CD14-positive monocyte (primary cell): Measurements from ENCODE around the gene QSER1. TPM values are rescaled to one million over a fixed set of nuclear protein-coding genes. Genes with fewer than 3 reads are reported as not detected.

Source experiments
- DNase-seq, 3 donors: peaks; one replicate each; pipeline ENCODE4 v3.0.0-alpha.2; 2011 to 2022
- H2AFZ ChIP-seq: 2 replicates; pipeline ENCODE4 v1.6.0; 2012; ENCODE audit warnings: mild to moderate bottlenecking, low read depth, low read length, inconsistent platforms; ENCODE audit not compliant: insufficient read depth, poor library complexity, severe bottlenecking
- H3K27ac ChIP-seq, 2 donors: 1 replicate in 1 of 2; 2 replicates in 1 of 2; pipeline ENCODE4 v1.5.1; 2012 to 2013; ENCODE audit warnings: low read length in 2 of 2, control low read depth in 1 of 2, inconsistent platforms in 1 of 2, low read depth in 1 of 2, mild to moderate bottlenecking in 1 of 2
- H3K27me3 ChIP-seq, 2 donors: one replicate each; pipeline versions ENCODE4 v1.6.0 to v1.6.1; 2011 to 2013; ENCODE audit warnings: low read length in 2 of 2; ENCODE audit not compliant: control insufficient read depth in 2 of 2, insufficient read depth in 2 of 2
- H3K36me3 ChIP-seq, 2 donors: replicated peaks in 1 of 2; 1 replicate in 1 of 2; 2 replicates in 1 of 2; pipeline versions ENCODE4 v1.5.1 to v1.6.1; 2012 to 2013; ENCODE audit warnings: low read length in 2 of 2, control low read depth in 1 of 2, inconsistent platforms in 1 of 2, mild to moderate bottlenecking in 1 of 2; ENCODE audit not compliant: insufficient read depth in 2 of 2, control insufficient read depth in 1 of 2
- H3K4me1 ChIP-seq, 2 donors: 1 replicate in 1 of 2; 2 replicates in 1 of 2; pipeline versions ENCODE4 v1.5.1 to v1.6.1; 2012 to 2013; ENCODE audit warnings: low read length in 2 of 2, control low read depth in 1 of 2, inconsistent platforms in 1 of 2, mild to moderate bottlenecking in 1 of 2, moderate library complexity in 1 of 2; ENCODE audit not compliant: insufficient read depth in 2 of 2, control insufficient read depth in 1 of 2
- H3K4me2 ChIP-seq: replicated peaks from 2 replicates; pipeline ENCODE3; 2012; ENCODE audit warnings: low read length, moderate library complexity, mild to moderate bottlenecking; ENCODE audit not compliant: poor library complexity, severe bottlenecking; ENCODE audit errors: extremely low read depth
- H3K4me3 ChIP-seq, 3 experiments: fragments of 200-600 bp in 1 of 3; sonication (generic) in 1 of 3; replicated peaks in 1 of 3; 1 replicate in 2 of 3; 2 replicates in 1 of 3; pipeline ENCODE4 v1.5.1; 2011 to 2013; ENCODE audit warnings: low read length in 3 of 3, mild to moderate bottlenecking in 3 of 3, control low read depth in 2 of 3, low read depth in 2 of 3, inconsistent platforms in 1 of 3, moderate library complexity in 1 of 3
- H3K79me2 ChIP-seq: 2 replicates; pipeline ENCODE4 v1.6.0; 2012; ENCODE audit warnings: mild to moderate bottlenecking, control low read depth, inconsistent platforms, low read length, moderate library complexity; ENCODE audit not compliant: insufficient read depth
- H3K9ac ChIP-seq: 2 replicates; pipeline ENCODE4 v1.6.0; 2017; ENCODE audit warnings: low read length, mild to moderate bottlenecking; ENCODE audit not compliant: insufficient read depth, poor library complexity, severe bottlenecking
- H3K9me3 ChIP-seq, 2 donors: replicated peaks in 1 of 2; 1 replicate in 1 of 2; 2 replicates in 1 of 2; pipeline versions ENCODE4 v1.5.1 to v1.6.1; 2012 to 2013; ENCODE audit warnings: low read length in 2 of 2, control low read depth in 1 of 2; ENCODE audit not compliant: control insufficient read depth in 1 of 2, insufficient read depth in 1 of 2
- H4K20me1 ChIP-seq: 2 replicates; pipeline ENCODE4 v1.6.0; 2012; ENCODE audit warnings: mild to moderate bottlenecking, low read length, control low read depth, moderate library complexity; ENCODE audit not compliant: insufficient read depth
- H3K27ac Mint-ChIP-seq, 7 donors: one replicate each; pipeline ENCODE4 v1.8.0; 2020; ENCODE audit warnings: mild to moderate bottlenecking in 7 of 7, mixed read lengths in 7 of 7, moderate library complexity in 6 of 7, inconsistent platforms in 2 of 7
- H3K27me3 Mint-ChIP-seq, 3 donors: one replicate each; pipeline ENCODE4 v1.8.0; 2021 to 2022; ENCODE audit warnings: low read depth in 3 of 3, mild to moderate bottlenecking in 3 of 3, mixed read lengths in 3 of 3, moderate library complexity in 3 of 3, inconsistent platforms in 1 of 3
- H3K36me3 Mint-ChIP-seq, 2 donors: one replicate each; pipeline ENCODE4 v1.8.0; 2020; ENCODE audit warnings: mixed read lengths in 2 of 2, inconsistent platforms in 1 of 2, mild to moderate bottlenecking in 1 of 2
- H3K4me1 Mint-ChIP-seq: one replicate; pipeline ENCODE4 v1.8.0; 2020; ENCODE audit warnings: mild to moderate bottlenecking, mixed read lengths
- H3K4me3 Mint-ChIP-seq, 2 donors: one replicate each; pipeline ENCODE4 v1.8.0; 2020; ENCODE audit warnings: mild to moderate bottlenecking in 2 of 2, mixed read lengths in 2 of 2, moderate library complexity in 1 of 2
- H3K9me3 Mint-ChIP-seq, 7 donors: one replicate each; pipeline ENCODE4 v1.8.0; 2020 to 2022; ENCODE audit warnings: mixed read lengths in 7 of 7, mild to moderate bottlenecking in 6 of 7, moderate library complexity in 6 of 7, inconsistent platforms in 2 of 7
- WGBS: methylation state at CpG from one replicate; pipeline ENCODE4 v1.1.5; 2013; ENCODE audit warnings: missing lambda C conversion rate; ENCODE audit not compliant: insufficient coverage; 5-methylcytosine and 5-hydroxymethylcytosine counted together
- intact Hi-C, 2 donors: fragments of 100-400 bp; cut with micrococcal nuclease; formaldehyde crosslinking; loops; one replicate each; pipeline versions ENCODE4 v1.15.0 to v1.15.1; 2023
- polyA plus RNA-seq, 3 donors: library from polyadenylated mRNA; depleted of rRNA in 1 of 3; unstranded in 2 of 3; stranded (reverse) in 1 of 3; fragments of 300-500 nt in 2 of 3; fragments of >200 nt in 1 of 3; fragmentation: Illumina TruSeq in 2 of 3; gene quantifications; 1 replicate in 2 of 3; 2 replicates in 1 of 3; pipeline ENCODE4 v1.2.3, GENCODE V29; 2012 to 2021
- TF ChIP-seq, protein P1 (sequence below): fragments of 200-600 bp; IDR thresholded peaks from one replicate; pipeline ENCODE4 v1.8.0; 2022; ENCODE audit warnings: antibody characterized with exemption, mild to moderate bottlenecking

QSER1 gene
- polyA plus RNA-seq, 3 donors = 1.1 to 7.0 (median 2.5) TPM

DNA sequence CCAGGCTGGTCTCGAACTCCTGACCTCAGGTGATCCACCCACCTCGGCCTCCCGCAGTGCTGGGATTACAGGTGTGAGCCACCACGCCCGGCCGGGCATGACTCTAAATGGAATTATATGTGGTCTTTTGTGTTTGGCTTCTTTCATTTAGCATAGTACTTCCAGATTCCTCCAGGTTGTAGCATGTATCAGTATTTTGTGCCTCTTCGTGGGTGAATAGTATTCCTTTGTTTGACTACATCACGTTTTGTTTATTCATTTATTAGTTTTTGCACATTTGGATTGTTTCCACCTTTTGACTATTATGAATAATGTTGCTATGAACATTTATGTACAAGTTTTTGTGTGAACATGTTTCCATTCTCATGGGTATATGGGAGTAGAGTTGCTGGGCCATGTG, 24.4 kb downstream of the QSER1 start:
- H3K4me3 ChIP-seq = no peak overlapping the region
- Mint-ChIP-seq H3K9me3 (no peaks in the 10 kb centered on the region), H3K36me3 (peaks cover 5 to 8% of the 10 kb centered on the region in 2 donors)

GRCh38 chr11:32918427-32918826, 25.8 kb downstream of the QSER1 start:
- peaks cover 5 to 6% of the 10 kb centered on the region in 2 donors for H3K36me3 Mint-ChIP-seq
- peaks cover 61% of the 10 kb centered on the region for H3K79me2 ChIP-seq
- no peak overlapping the region for H3K4me3 ChIP-seq
- H3K9me3 Mint-ChIP-seq = no peaks in the 10 kb centered on the region
- H3K27ac ChIP-seq = no peak overlapping the region
- intact Hi-C loops = no loop called here
- H3K36me3 ChIP-seq = no peaks in the 10 kb centered on the region
- no peaks in the 10 kb centered on the region for H3K27me3 ChIP-seq
- H2AFZ ChIP-seq = no peak overlapping the region
- H3K4me2 ChIP-seq = no peak overlapping the region
- WGBS = 71% methylated on average over 1 of the region's 1 CpG
- DNase-seq = no peak
- no peaks in the 10 kb centered on the region for H3K4me1 ChIP-seq
- no peak overlapping the region for H3K9ac ChIP-seq
- peak overlapping the region in 4 of 7 donors; percentile 2 to 76 (median 25) for H3K27ac Mint-ChIP-seq
- TF ChIP-seq, protein P1, sequence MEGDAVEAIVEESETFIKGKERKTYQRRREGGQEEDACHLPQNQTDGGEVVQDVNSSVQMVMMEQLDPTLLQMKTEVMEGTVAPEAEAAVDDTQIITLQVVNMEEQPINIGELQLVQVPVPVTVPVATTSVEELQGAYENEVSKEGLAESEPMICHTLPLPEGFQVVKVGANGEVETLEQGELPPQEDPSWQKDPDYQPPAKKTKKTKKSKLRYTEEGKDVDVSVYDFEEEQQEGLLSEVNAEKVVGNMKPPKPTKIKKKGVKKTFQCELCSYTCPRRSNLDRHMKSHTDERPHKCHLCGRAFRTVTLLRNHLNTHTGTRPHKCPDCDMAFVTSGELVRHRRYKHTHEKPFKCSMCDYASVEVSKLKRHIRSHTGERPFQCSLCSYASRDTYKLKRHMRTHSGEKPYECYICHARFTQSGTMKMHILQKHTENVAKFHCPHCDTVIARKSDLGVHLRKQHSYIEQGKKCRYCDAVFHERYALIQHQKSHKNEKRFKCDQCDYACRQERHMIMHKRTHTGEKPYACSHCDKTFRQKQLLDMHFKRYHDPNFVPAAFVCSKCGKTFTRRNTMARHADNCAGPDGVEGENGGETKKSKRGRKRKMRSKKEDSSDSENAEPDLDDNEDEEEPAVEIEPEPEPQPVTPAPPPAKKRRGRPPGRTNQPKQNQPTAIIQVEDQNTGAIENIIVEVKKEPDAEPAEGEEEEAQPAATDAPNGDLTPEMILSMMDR = no peak
- H3K4me1 Mint-ChIP-seq = peaks cover 7% of the 10 kb centered on the region
- H4K20me1 ChIP-seq = peaks cover 24% of the 10 kb centered on the region
- H3K4me3 Mint-ChIP-seq = no peak overlapping the region
- no peaks in the 10 kb centered on the region for H3K9me3 ChIP-seq
- H3K27me3 Mint-ChIP-seq = no peaks in the 10 kb centered on the region

More for the DNA sequence above, 24.4 kb downstream of the QSER1 start:
- Histone ChIP-seq H3K27me3 (no peaks in the 10 kb centered on the region), H3K9ac (no peak overlapping the region), H4K20me1 (peaks cover 34% of the 10 kb centered on the region), H2AFZ (no peak overlapping the region), H3K4me1 (no peaks in the 10 kb centered on the region), H3K27ac (no peak overlapping the region), H3K9me3 (no peaks in the 10 kb centered on the region), H3K4me2 (no peak overlapping the region), H3K79me2 (peaks cover 70% of the 10 kb centered on the region), H3K36me3 (peaks cover 0 to 7% of the 10 kb centered on the region in 2 donors)
- no peak for DNase-seq
- H3K27me3 Mint-ChIP-seq = no peaks in the 10 kb centered on the region
- intact Hi-C loops = no loop called here
- peak overlapping the region in 1 of 7 donors; percentile 29 for H3K27ac Mint-ChIP-seq
- peaks cover 7% of the 10 kb centered on the region for H3K4me1 Mint-ChIP-seq
- 100% methylated on average over 1 of the region's 8 CpGs for WGBS
- no peak overlapping the region for H3K4me3 Mint-ChIP-seq
- TF ChIP-seq, protein P1 = no peak
